ENCODE measurements around the gene NANOS1.

The NANOS1 gene, protein sequence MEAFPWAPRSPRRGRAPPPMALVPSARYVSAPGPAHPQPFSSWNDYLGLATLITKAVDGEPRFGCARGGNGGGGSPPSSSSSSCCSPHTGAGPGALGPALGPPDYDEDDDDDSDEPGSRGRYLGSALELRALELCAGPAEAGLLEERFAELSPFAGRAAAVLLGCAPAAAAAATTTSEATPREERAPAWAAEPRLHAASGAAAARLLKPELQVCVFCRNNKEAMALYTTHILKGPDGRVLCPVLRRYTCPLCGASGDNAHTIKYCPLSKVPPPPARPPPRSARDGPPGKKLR

DNA sequence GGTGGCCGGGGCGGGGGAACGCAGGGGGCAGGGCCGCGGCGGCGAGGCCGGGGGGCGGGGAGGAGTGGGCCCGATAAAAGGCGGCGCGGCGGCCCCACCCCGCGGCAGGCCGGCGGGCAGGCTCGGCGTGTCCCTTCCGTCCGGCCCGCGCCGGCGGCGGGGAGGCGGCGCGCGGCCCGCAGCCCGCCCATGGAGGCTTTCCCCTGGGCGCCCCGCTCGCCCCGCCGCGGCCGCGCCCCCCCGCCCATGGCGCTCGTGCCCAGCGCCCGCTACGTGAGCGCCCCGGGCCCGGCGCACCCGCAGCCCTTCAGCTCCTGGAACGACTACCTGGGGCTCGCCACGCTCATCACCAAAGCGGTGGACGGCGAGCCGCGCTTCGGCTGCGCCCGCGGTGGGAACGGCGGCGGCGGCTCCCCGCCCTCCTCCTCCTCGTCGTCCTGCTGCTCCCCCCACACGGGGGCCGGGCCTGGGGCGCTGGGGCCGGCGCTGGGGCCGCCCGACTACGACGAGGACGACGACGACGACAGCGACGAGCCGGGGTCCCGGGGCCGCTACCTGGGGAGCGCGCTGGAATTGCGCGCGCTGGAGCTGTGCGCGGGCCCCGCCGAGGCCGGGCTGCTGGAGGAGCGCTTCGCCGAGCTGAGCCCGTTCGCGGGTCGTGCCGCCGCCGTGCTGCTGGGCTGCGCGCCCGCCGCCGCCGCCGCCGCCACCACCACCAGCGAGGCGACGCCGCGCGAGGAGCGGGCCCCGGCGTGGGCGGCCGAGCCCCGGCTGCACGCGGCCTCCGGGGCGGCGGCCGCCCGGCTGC lies at the start of gene NANOS1:
Gene NANOS1, plus strand, starts transcription at position 102 of the 808 bp plus-strand sequence. Its CDS starts 88 bp downstream, at position 190.
- no peak for DNase-seq (ENCODE audit: low spot score)

DNA sequence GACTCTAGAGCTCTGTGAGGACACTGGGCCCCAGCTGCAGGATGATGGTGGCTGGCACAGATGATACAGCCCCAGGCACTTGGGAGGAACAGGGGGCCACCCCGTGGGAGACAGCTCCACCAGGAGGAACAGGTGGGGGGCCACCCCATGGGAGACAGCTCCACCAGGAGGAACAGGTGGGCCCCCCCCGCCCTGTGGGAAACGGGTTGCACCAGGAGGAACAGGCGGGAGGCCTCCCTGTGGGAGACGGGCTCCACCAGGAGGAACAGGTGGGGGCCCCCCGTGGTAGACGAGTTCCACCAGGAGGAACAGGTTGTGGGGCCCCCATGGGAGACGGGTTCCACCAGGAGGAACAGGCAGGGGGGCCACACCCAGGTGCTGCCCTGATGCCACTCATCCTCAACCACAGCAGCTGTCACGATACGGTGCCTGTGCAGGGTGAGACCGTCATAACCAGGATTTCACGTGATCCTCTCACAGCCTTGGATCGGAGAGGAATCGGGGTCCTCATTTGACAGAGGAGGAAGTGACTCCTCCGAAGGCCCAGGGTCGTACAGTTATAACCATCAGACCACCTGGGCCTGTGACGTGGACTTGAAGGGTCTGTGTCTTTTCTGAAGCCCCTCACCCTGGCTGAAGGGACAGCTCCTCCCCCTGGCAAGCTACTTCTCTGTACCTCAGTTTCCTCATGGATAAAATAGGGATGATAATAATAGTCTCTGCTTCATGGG lies 49.2 kb upstream of the NANOS1 start:
- DNase-seq (ENCODE audit: low spot score), result no peak

DNA sequence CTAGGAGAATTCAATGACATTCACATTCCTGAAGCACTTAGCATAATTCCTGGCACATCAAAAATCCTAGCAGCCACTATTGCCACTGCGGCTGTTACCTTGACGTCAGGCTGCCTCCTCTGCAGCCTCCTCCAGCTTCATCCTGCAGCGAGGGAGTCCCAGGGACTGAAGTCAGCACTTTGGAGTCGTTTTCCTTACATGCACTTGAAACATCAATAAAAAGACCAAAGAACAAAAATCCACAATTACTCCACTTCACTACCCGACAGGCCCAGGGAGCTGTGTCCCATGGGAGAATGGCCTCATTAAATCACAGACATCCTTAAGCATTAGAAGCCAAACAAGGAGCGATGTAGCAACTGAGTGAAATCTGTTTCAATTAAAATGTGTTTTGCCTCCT lies 48.6 kb upstream of the NANOS1 start:
- no peak for DNase-seq (ENCODE audit: low spot score)

DNA sequence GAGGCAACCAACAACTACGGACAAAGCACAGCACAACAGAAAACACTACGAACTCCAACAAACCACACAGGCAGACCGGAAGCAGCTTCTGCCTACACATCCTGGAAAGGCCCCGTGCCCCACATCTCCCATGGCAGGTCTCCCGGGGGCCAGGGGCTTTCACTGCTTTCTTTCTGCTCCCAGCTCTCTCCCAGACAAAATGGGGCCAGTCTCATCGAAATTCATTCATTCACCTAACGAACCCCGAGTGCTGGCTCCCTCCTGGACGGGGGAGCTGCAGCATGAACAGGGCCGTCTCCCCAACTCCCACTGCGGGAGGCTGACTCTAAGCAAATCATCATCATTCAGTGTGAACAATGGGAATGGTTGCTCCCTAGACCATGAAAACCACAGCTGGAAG lies 47.6 kb upstream of the NANOS1 start:
- no peak for DNase-seq (ENCODE audit: low spot score)

DNA sequence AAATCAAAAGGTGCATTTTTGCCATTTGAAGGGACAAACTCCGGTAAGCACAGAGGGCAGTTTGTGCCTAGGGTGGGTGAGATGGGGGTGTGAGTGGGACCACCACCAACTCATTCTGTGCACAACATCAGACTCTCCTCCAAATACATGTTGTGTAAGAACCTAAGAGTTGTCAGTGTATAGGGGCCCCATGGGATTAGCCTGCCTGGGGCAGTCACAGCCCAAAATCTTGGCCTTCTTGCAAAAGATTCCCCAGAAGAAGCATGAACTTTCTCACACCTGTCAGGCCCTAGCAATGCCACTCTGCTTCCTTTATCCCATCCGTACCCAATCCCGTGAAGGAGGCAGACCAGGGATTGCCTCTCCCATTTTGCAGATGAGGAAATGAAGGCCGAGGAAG lies 47.1 kb upstream of the NANOS1 start:
- no peak for DNase-seq (ENCODE audit: low spot score)

DNA sequence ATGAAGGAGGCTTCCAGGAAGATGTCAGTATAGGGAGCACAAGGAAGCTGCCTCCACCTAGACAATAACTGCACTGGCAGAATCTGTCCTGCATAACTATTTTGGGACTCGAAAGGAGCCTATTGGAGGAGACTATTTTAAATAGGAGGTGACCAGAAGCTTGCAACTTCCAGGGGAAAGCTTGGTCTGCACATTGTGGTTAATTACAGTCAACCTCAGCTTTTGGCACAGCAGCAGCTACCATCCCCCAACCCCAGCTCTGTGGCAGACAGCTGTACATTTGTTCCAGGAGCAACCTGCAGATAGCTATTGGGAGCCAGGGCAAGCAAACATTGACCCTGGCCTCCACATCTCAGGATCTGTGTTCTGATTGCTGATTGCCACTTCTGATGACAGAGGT lies 46.3 kb upstream of the NANOS1 start:
- no peak for DNase-seq (ENCODE audit: low spot score)

DNA sequence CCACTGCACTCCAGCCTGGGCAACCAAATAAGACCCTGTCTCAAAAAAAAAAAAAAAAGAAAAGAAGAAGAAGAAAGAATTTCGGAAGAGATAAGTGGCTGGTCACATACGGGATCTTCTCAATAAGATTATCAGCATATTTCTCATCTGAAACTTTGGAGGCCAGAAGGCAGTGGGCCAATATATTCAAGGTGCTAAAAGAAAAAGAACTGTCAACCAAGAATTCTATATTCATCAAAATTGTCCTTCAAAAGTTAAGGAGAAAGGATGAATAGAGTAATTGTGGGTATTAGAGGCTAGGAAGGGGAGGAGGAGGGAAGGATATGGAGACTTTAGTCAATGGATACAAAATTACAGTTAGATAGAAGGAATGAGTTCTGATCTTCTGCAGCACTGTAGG lies 43.9 kb upstream of the NANOS1 start:
- no peak for DNase-seq (ENCODE audit: low spot score)

DNA sequence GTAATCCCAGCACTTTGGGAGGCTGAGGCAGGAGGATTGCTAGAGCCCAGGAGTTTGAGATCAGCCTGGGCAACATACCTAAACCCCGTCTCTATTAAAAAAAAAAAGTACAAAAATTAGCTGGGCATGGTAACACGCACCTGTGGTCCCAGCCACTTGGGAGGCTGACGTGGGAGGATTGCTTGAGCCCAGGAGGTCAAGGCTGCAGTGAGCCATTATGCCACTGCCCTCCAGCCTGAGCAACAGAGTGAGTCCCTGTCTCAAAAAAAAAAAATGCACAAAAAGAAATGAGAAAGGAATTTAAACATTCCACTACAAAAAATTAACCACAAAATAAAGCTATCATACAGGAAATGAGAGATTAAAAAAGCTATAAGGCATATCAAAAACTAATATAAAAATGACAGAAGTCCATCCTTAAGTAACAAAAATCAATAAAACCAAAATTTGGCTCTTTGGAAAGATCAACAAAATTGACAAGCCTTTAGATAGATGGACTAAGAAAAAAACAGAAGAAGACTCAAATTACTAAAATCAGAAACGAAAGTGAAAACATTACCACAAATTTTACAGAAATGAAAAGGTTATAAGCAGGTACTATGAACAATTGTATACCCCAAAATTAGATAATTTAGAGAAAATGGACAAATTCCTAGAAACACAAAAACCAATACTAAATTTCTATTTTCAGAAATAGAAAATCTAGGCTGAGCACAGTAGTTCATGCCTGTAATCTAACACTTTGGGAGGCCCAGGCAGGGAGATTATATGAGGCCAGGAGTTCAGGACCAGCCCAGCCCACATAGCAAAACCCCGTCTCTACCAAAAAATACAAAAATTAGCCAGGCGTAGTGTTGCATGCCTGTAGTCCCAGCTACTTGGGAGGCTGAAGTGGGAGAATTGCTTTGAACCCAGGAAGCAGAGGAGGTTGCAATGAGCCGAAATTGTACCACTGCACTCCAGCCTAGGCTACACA lies 42.4 kb upstream of the NANOS1 start:
- DNase-seq (ENCODE audit: low spot score), result no peak

DNA sequence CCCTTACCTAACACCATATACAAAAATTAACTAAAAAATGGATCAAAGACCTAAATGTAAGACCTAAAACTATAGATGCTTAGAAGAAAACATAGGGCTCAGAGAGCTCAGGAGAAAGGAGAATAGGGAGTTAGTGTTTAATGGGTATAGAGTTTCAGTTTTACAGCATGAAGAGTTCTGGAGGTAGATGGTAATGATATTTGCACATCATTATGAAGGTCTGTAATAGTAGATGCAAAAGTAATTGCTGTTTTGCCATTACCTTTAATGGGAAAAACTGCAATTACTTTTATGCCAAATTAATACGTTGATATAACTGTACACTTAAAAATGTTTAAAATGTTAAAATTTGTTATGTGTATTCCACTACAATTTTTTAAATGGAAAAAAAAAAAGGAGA lies 39.2 kb upstream of the NANOS1 start:
- no peak for DNase-seq (ENCODE audit: low spot score)

DNA sequence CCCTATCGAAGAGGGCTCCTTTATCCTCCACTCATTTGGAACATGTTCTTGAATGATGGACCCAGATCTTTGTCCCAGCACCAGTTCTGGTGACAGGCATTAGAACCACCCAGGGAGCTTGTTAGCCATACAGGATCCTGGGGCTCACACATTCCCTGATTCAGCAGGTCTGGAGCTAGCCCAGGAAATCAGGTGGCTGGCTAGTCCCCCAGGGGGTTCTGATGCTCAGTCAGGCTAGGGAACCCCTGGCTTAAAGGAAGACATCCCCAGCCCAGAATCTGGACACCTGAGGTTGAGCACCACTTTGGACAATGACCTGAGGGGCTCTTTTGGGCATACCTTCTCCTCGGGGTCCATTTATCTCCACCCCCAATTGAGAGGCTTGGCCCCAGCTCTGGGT lies 37.0 kb upstream of the NANOS1 start:
- DNase-seq (ENCODE audit: low spot score), result no peak

DNA sequence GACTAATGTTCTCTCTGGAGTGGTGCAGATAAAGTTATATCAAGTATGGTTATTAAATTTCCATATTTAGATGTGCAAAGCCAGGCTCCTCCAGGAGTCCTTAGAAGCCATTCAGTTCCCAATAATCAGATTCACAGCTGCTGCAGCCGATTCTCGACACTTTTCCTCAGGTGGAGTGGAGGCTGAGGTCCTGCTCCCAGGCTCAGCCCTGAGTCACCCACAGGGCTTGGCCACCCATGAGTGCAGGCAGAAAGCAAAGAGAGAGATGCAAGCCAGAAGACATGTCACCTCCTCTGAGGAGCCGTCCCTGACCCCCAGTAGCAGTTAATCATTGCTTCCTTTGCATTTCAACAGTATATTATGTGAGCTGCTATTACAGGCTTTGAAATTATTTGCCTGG lies 36.3 kb upstream of the NANOS1 start:
- DNase-seq (ENCODE audit: low spot score), result no peak

DNA sequence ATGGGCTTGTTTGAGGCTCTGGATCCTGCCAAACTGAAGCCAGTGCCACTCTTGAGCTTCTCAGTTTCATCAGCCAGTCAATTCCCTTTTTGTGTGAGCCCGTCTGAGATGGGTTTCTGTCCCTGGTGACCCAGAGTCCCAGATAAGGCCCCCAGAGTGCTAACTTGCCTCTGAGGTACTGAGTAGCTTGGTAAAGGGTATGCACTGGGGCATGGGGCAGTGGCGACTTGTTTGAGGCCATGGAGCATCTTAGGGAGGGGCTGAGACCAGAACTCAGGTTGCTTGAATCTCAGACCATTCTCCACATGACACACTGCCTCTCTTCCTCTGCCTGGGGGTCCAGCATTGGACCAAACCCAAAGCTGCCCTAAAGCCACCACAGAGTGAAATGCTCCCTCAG lies 35.2 kb upstream of the NANOS1 start:
- DNase-seq (ENCODE audit: low spot score), result no peak

DNA sequence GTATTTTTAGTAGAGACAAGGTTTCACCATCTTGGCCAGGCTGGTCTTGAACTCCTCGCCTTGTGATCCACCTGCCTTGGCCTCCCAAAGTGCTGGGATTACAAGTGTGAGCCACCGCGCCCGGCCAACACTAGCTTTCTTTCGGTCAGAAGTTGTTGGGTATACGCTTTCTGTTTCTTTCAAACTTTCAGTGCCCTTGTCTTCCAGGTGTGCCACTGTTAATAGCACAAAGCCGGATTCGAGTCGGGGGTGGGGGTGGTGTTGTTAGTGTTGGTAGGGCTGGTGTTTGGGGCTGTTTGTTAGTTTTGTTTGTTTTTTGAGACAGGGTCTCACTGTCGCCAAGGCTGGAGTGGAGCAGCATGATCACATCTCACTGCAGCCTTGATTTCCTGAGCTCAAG lies 33.8 kb upstream of the NANOS1 start:
- DNase-seq (ENCODE audit: low spot score), result no peak

DNA sequence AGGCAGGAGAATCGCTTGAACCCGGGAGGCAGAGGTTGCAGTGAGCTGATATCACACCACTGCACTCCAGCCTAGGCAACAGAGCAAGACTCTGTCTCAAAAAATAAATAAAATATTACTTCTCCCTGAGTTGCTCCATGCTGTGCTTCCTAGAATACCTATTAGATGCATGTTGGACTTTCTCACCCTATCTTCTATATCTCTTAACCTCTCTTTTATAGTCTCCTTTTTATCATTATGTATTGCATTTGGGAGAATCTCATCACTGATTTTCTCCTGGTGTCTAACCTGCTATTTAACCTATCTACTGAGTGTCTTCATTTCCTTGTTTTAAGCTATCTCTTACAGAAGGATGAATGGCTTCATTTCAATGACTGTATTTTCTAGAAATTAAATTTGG lies 32.1 kb upstream of the NANOS1 start:
- no peak for DNase-seq (ENCODE audit: low spot score)

DNA sequence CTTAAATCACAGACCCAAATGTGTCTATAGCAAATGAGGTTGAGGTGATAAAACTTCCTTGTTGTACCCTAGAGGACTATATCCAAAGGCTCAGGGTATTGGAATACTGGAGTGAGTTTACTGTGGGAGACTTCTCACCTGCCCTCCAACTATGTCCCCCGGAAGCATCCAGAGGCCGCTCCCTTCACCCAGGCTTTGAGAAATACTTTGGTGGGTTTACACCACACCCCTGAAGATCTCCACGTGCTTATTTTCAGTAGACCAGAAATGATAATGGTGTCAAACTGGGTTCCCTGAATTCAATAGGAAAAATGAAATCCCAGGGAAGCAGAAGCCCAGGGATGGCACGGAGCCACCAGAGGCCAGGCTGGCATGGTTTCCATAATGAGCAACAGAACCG lies 31.3 kb upstream of the NANOS1 start:
- no peak for DNase-seq (ENCODE audit: low spot score)

DNA sequence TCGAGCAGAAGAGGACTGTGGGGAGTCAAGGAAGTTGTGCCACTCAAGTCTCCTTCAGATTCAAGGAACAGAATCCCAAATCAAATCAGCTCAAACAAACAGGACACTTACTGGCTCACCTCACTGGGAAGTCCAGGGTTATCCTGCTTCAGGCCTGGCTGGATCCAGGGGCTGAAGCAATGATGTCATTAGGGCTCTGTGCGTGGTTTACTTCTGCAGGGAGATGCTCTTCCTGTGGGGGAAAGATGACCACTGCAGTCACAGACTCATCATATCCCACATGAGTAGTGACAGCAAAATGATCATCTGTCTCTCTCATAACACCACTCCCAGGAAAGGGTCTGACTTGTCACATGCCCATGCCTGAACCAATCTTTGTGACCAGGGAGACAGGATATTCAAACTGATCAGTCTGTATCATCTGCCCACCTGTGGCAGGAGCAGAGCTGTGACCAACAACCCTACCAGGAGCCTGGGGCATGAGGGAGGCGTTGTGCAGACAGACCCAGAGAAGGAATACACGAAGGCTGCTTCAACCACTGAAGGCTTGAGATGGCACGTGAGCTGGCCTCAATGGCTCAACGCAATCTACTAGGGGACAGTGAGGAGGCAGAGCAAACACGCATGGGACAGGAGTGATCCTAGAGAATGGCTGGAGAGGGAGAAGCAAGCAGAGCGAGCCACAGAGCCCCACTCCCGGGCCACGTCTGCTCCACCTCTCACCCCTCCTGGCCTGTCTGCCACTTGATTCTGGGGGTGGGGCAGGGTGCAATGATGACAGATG lies 27.6 kb upstream of the NANOS1 start:
- DNase-seq (ENCODE audit: low spot score), result no peak

DNA sequence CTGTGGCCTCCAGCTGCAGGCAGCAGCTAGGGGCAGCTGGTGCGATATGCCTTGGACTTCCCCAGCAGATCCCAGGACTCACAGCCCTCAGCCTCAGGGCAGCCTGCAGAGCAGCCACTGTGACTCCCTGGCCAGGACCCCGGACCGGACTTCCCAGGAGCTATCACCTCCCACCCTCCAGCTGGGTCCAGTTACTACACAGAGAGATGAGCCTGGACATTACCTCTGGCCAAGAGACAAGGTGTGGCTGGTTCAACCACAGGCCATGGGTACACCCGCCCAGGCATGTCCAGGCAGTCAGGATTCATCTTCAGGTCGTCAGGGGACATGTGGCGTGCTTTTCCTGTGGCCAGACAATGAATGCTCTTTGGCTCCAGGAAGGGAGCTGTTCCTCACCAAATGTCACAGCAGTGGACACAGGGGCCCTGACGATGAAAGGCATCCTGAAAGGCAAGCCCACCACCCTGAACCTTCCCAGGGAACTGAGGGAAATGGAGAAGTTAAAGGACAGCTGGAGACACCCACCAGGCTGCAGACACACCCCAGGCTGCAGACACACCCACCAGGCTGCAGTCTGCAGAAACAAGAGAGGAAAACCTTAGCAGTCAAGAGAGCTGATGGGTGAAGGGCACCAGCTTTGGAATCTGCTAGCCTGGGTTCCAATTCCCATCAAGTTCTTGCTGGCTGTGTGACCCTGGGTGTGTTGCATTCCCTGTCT lies 25.8 kb upstream of the NANOS1 start:
- no peak for DNase-seq (ENCODE audit: low spot score)

DNA sequence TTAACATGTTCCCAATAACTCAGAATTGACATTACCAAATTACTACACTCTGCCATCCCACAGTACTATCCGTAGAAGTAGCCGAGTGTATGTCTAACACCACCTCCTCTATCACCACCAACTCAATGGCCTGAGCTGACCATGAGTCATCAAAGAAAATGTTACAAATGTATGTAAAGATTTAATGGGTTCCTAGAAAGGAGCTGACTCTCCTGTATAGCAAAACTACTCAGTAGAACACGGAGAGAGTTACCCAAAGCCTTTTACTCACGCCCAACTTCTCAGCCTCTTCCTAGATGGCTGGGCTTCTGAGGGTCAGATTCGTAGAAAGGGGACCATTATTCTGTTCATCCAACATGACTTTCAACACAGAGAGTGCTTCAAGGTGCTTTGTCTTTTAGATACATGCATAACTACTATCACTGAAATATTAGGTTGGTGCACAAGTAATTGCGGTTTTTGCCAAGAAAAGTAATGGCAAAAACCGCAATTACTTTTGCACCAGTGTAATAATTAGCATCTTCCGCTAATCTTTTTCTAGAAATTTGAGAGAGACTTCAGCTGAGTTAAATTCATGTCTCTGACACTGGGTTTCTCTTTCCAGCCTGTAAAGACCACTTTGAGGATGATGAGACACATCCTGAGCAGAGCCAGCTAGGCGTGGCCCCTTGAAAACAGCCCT lies 24.0 kb upstream of the NANOS1 start:
- no peak for DNase-seq (ENCODE audit: low spot score)

DNA sequence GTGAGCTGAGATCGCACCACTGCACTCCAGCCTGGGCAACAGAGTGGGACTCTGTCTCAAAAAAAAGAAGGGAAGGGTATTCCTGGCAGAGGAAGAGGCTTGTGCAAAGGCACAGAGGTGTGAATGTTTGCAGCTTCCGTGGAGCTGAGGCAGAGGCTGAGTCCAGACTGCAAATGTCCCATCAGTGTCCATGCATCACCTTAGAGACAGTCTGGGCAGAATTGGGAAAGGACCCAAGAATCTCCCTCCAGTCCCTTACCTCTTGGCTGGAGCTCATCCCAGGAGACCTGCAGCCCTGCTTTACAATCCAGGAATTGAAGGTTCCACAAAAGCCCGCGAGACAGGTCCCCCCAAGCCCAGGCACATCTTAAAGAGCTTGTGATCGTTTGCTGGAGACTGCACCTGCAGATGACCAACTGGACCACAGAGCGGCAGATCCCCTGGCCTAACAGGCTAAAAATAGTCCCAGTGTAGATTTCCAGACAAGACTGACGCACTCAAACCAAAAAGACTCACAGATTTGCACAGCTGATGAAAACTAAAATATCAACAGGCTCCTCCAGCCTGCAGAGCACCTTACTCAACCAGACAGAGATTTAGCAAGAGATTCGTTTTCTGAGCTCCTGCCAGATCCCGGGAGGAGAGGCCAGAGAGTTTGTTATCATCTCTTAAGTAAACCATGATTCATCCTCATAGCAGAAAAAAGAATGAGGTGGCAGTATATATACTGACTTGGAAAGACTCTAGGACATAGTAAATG lies 22.9 kb upstream of the NANOS1 start:
- no peak for DNase-seq (ENCODE audit: low spot score)

All from CD4-positive, alpha-beta T cell treated with Interleukin-15 for 4 hours (primary cell).